ENCODE data around the gene RNF224.

DNA sequence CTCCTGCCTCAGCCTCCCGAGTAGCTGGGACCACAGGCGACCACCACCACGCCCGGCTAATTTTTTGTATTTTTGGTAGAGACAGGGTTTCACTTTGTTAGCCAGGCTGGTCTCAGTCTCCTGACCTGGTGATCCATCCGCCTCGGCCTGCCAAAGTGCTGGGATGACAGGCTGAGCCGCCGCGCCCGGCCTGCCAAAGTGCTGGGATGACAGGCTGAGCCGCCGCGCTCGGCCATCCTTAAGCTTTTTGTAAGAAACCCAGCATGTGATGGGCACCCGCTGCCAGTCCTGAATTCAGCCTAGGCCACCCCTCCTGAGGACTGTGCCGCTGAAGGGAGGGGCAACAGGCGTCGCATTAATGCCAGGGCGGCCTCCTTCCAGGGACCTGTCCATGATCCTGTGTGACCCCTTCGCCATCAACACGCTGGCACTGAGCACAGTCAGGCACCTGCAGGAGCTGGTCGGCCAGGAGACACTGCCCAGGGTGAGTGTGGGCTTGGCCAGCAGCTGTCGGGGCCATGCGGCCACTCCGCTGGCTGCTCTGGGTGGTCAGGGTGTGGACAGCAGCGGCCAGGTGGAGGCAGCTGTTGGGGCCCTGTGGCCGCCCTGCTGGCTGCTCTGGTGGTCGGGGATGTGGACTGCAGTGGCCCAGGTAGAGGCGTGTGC, 38.3 kb downstream of the RNF224 start:
- no peak for TF ChIP-seq TAF1 (IDR thresholded peaks at IDR 0.05; ENCODE audit: borderline replicate concordance, low read depth, low read length)
- no peak for TF ChIP-seq EZH2phosphoT487 (IDR thresholded peaks at IDR 0.05; ENCODE audit: borderline replicate concordance, low read depth)
- no peak for TF ChIP-seq NRF1 (IDR thresholded peaks at IDR 0.05; ENCODE audit: low read depth, low read length)
- TF ChIP-seq EP300 (IDR thresholded peaks at IDR 0.05; ENCODE audit: borderline replicate concordance in 1 of 2, low read depth in 1 of 2, low read length in 1 of 2) = no peak
- no peak for TF ChIP-seq SMC3 (IDR thresholded peaks at IDR 0.05; ENCODE audit: low read depth, low read length)
- TF ChIP-seq, protein P1, sequence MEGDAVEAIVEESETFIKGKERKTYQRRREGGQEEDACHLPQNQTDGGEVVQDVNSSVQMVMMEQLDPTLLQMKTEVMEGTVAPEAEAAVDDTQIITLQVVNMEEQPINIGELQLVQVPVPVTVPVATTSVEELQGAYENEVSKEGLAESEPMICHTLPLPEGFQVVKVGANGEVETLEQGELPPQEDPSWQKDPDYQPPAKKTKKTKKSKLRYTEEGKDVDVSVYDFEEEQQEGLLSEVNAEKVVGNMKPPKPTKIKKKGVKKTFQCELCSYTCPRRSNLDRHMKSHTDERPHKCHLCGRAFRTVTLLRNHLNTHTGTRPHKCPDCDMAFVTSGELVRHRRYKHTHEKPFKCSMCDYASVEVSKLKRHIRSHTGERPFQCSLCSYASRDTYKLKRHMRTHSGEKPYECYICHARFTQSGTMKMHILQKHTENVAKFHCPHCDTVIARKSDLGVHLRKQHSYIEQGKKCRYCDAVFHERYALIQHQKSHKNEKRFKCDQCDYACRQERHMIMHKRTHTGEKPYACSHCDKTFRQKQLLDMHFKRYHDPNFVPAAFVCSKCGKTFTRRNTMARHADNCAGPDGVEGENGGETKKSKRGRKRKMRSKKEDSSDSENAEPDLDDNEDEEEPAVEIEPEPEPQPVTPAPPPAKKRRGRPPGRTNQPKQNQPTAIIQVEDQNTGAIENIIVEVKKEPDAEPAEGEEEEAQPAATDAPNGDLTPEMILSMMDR (IDR thresholded peaks at IDR 0.05) = no peak
- no peak for TF ChIP-seq MXI1 (IDR thresholded peaks at IDR 0.05; ENCODE audit: low read depth, low read length)
- TF ChIP-seq RCOR1 (IDR thresholded peaks at IDR 0.05; ENCODE audit: low read length) = no peak
- TF ChIP-seq, protein P2, sequence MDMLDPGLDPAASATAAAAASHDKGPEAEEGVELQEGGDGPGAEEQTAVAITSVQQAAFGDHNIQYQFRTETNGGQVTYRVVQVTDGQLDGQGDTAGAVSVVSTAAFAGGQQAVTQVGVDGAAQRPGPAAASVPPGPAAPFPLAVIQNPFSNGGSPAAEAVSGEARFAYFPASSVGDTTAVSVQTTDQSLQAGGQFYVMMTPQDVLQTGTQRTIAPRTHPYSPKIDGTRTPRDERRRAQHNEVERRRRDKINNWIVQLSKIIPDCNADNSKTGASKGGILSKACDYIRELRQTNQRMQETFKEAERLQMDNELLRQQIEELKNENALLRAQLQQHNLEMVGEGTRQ (IDR thresholded peaks at IDR 0.05; ENCODE audit: borderline replicate concordance, low read depth, low read length) = no peak
- TF ChIP-seq, protein P3, sequence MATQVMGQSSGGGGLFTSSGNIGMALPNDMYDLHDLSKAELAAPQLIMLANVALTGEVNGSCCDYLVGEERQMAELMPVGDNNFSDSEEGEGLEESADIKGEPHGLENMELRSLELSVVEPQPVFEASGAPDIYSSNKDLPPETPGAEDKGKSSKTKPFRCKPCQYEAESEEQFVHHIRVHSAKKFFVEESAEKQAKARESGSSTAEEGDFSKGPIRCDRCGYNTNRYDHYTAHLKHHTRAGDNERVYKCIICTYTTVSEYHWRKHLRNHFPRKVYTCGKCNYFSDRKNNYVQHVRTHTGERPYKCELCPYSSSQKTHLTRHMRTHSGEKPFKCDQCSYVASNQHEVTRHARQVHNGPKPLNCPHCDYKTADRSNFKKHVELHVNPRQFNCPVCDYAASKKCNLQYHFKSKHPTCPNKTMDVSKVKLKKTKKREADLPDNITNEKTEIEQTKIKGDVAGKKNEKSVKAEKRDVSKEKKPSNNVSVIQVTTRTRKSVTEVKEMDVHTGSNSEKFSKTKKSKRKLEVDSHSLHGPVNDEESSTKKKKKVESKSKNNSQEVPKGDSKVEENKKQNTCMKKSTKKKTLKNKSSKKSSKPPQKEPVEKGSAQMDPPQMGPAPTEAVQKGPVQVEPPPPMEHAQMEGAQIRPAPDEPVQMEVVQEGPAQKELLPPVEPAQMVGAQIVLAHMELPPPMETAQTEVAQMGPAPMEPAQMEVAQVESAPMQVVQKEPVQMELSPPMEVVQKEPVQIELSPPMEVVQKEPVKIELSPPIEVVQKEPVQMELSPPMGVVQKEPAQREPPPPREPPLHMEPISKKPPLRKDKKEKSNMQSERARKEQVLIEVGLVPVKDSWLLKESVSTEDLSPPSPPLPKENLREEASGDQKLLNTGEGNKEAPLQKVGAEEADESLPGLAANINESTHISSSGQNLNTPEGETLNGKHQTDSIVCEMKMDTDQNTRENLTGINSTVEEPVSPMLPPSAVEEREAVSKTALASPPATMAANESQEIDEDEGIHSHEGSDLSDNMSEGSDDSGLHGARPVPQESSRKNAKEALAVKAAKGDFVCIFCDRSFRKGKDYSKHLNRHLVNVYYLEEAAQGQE (IDR thresholded peaks at IDR 0.05; ENCODE audit: low read depth, low read length) = no peak
- TF ChIP-seq POLR2AphosphoS5 (IDR thresholded peaks at IDR 0.05; ENCODE audit: low read depth, low read length) = no peak

All from SK-N-SH (cell line).